Keratinocyte (primary cell): ENCODE measurements around the gene ZBTB17. TPM values are rescaled to one million over a fixed set of nuclear protein-coding genes. Genes with fewer than 3 reads are reported as not detected.
"Not testable (repeated sequence)": the region's sequence is repeated elsewhere in the genome, so short reads cannot be mapped to it uniquely, and the experiment has no call there.

Experiments
- DNase-seq: peaks from one replicate; pipeline ENCODE4 v3.0.0-alpha.2; 2011; ENCODE audit warnings: low read depth, missing footprints, low spot score
- FAIRE-seq: peaks from 2 replicates; lab custom pipeline; 2011; peaks lifted over from hg19 to GRCh38; lab: Jason Lieb, UNC
- H2AFZ ChIP-seq: 2 replicates; pipeline ENCODE4 v1.6.0; 2012; ENCODE audit warnings: low read length, control low read depth, inconsistent platforms; ENCODE audit not compliant: control insufficient read depth
- H3K27ac ChIP-seq: 2 replicates; pipeline ENCODE4 v1.5.1; 2011; ENCODE audit warnings: low read length; ENCODE audit not compliant: control insufficient read depth, insufficient read depth
- H3K27me3 ChIP-seq: 3 replicates; pipeline ENCODE4 v1.6.0; 2011; ENCODE audit warnings: low read length; ENCODE audit not compliant: control insufficient read depth, insufficient read depth; ENCODE audit errors: extremely low read depth
- H3K36me3 ChIP-seq, 2 experiments: 2 replicates in 1 of 2; 3 replicates in 1 of 2; pipeline ENCODE4 v1.5.1; 2011; ENCODE audit warnings: low read length in 2 of 2, mild to moderate bottlenecking in 1 of 2; ENCODE audit not compliant: control insufficient read depth in 2 of 2, insufficient read depth in 2 of 2; ENCODE audit errors: extremely low read depth in 1 of 2
- H3K4me1 ChIP-seq: 3 replicates; pipeline ENCODE4 v1.5.1; 2011; ENCODE audit warnings: low read length; ENCODE audit not compliant: control insufficient read depth, insufficient read depth; ENCODE audit errors: extremely low read depth
- H3K4me2 ChIP-seq: 3 replicates; pipeline ENCODE4 v1.6.0; 2011; ENCODE audit warnings: low read depth, low read length; ENCODE audit not compliant: control insufficient read depth, insufficient read depth; ENCODE audit errors: extremely low read depth
- H3K4me3 ChIP-seq, 3 experiments: fragments of 200-600 bp in 1 of 3; sonication (generic) in 1 of 3; 2 replicates in 2 of 3; 3 replicates in 1 of 3; pipeline ENCODE4 v1.5.1; 2011 to 2016; ENCODE audit warnings: low read length in 3 of 3, mild to moderate bottlenecking in 3 of 3, control low read depth in 2 of 3, inconsistent platforms in 1 of 3, low read depth in 1 of 3, mixed read lengths in 1 of 3, mixed run types in 1 of 3, moderate library complexity in 1 of 3; ENCODE audit not compliant: control insufficient read depth in 2 of 3, insufficient read depth in 2 of 3; ENCODE audit errors: extremely low read depth in 1 of 3
- H3K79me2 ChIP-seq: 2 replicates; pipeline ENCODE4 v1.6.0; 2012; ENCODE audit warnings: low read length; ENCODE audit not compliant: control insufficient read depth, insufficient read depth
- H3K9ac ChIP-seq: 3 replicates; pipeline ENCODE4 v1.6.0; 2011; ENCODE audit warnings: low read length; ENCODE audit not compliant: control insufficient read depth, insufficient read depth; ENCODE audit errors: extremely low read depth
- H3K9me1 ChIP-seq: 3 replicates; pipeline ENCODE4 v1.6.0; 2011; ENCODE audit warnings: low read length; ENCODE audit not compliant: control insufficient read depth, insufficient read depth; ENCODE audit errors: extremely low read depth
- H3K9me3 ChIP-seq: 2 replicates; pipeline ENCODE4 v1.5.1; 2012; ENCODE audit warnings: low read depth, low read length; ENCODE audit not compliant: control insufficient read depth
- H4K20me1 ChIP-seq: 3 replicates; pipeline ENCODE4 v1.6.0; 2011; ENCODE audit warnings: low read length; ENCODE audit not compliant: control insufficient read depth, insufficient read depth; ENCODE audit errors: extremely low read depth
- EZH2 ChIP-seq: IDR thresholded peaks from one replicate; pipeline ENCODE4 v1.6.1; 2012; ENCODE audit warnings: inconsistent platforms, mild to moderate bottlenecking, low read length, moderate library complexity
- dilution Hi-C: fragments of 300-500 bp; cut with MboI; formaldehyde crosslinking; loops from one replicate; pipeline ENCODE4 v1.7.0; 2020; ENCODE audit warnings: low sequenced_read_pairs; ENCODE audit not compliant: extremely low pct_ligation_motif_present
- polyA plus RNA-seq, 5 experiments: library from polyadenylated mRNA; depleted of rRNA in 3 of 5; stranded (reverse) in 3 of 5; stranded (forward) in 1 of 5; unstranded in 1 of 5; fragments of >200 nt; gene quantifications; 1 replicate in 1 of 5; 2 replicates in 3 of 5; 3 replicates in 1 of 5; pipeline versions ENCODE4 v1.2.1 to v1.2.3, GENCODE V29; 2011 to 2012; ENCODE audit warnings: missing spikeins in 2 of 5, low read depth in 1 of 5, low replicate concordance in 1 of 5
- small RNA-seq, 3 experiments: library from RNA; depleted of rRNA; stranded (forward); fragments of <200 nt; gene quantifications; one replicate each; pipeline ENCODE3, GENCODE V24; 2012; ENCODE audit warnings: low read depth in 3 of 3, low replicate concordance in 1 of 3; ENCODE audit not compliant: insufficient read length in 3 of 3
- TF ChIP-seq, protein P1 (sequence below), 3 experiments: IDR thresholded peaks in 1 of 3; conservative IDR thresholded peaks in 1 of 3; optimal IDR thresholded peaks in 1 of 3; 2 replicates in 2 of 3; 3 replicates in 1 of 3; pipeline versions ENCODE3 to v1.5.1; 2011; ENCODE audit warnings: low read length in 3 of 3, mild to moderate bottlenecking in 3 of 3, moderate library complexity in 2 of 3, control low read depth in 1 of 3, inconsistent platforms in 1 of 3; ENCODE audit not compliant: insufficient read depth in 2 of 3; ENCODE audit errors: extremely low read depth in 1 of 3

The ZBTB17 gene
- polyA plus RNA-seq, 1 donor (not counting 4 experiments of a cell fraction or from before 2014, with no cell fraction given) = 18.4 TPM

GRCh38 chr1:15895233-15895632 lies 80.7 kb downstream of the ZBTB17 start:
- H2AFZ ChIP-seq = no peak overlapping the region
- H3K9ac ChIP-seq = no peak overlapping the region
- H3K4me2 ChIP-seq = no peak overlapping the region
- no peak for TF ChIP-seq EZH2
- TF ChIP-seq, protein P1, sequence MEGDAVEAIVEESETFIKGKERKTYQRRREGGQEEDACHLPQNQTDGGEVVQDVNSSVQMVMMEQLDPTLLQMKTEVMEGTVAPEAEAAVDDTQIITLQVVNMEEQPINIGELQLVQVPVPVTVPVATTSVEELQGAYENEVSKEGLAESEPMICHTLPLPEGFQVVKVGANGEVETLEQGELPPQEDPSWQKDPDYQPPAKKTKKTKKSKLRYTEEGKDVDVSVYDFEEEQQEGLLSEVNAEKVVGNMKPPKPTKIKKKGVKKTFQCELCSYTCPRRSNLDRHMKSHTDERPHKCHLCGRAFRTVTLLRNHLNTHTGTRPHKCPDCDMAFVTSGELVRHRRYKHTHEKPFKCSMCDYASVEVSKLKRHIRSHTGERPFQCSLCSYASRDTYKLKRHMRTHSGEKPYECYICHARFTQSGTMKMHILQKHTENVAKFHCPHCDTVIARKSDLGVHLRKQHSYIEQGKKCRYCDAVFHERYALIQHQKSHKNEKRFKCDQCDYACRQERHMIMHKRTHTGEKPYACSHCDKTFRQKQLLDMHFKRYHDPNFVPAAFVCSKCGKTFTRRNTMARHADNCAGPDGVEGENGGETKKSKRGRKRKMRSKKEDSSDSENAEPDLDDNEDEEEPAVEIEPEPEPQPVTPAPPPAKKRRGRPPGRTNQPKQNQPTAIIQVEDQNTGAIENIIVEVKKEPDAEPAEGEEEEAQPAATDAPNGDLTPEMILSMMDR (optimal IDR thresholded peaks at IDR 0.05 in 1 of 3, IDR thresholded peaks at IDR 0.05 in 1 of 3, conservative IDR thresholded peaks at IDR 0.05 in 1 of 3; ENCODE audit: extremely low read depth in 1 of 3, insufficient read depth in 2 of 3, low read length in 3 of 3) = no peak
- FAIRE-seq (no peak), DNase-seq (no peak)
- H3K27ac ChIP-seq = no peak overlapping the region
- H3K36me3 ChIP-seq = peaks cover 3 to 9% of the 10 kb centered on the region in 2 experiments
- H4K20me1 ChIP-seq = peaks cover 6% of the 10 kb centered on the region
- dilution Hi-C loops = no loop called here
- peaks cover 98% of the 10 kb centered on the region for H3K79me2 ChIP-seq
- no peaks in the 10 kb centered on the region for H3K27me3 ChIP-seq
- H3K4me1 ChIP-seq = peaks cover 7% of the 10 kb centered on the region
- no peaks in the 10 kb centered on the region for H3K9me1 ChIP-seq
- H3K4me3 ChIP-seq = no peak overlapping the region
- no peaks in the 10 kb centered on the region for H3K9me3 ChIP-seq

DNA sequence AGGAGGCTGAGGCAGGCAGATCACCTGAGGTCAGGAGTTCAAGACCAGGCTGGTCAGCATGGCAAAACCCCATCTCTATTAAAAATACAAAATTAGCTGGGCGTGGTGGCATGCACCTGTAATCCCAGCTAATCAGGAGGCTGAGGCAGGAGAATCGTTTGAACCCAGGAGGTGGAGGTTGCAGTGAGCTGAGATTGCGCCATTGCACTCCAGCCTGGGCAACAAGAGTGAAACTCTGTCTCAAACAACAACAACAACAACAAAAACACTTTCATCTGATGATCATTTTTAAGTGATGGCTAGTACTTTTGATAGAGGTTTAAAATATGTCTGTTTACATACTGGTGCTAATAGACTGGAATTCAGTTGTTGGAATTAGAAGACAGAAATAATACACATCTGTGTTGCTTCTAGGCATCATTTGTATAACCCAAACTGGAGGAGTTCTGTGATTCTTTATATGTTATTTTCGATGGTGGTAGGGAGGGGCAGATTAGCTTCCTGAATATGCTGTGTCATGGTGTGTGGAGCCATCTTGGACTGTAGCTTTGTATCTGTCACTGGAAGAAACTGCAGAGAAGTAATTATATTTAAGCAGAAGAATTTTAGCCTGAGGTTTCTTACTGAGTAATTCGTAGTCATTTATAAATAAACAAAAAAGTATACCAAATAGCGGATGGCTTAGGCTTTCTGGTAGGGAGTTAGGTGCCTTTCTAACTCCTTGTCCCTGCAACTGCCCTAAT lies 82.9 kb downstream of the ZBTB17 start:
- H3K9ac ChIP-seq, FAIRE-seq, H3K4me1 ChIP-seq, H3K27me3 ChIP-seq, H3K4me2 ChIP-seq, H2AFZ ChIP-seq, H3K36me3 ChIP-seq, H3K9me1 ChIP-seq, dilution Hi-C loops, H3K4me3 ChIP-seq, DNase-seq, H3K9me3 ChIP-seq, H4K20me1 ChIP-seq: not testable (repeated sequence)
- H3K79me2 ChIP-seq = peaks cover 98% of the 10 kb centered on the region
- H3K27ac ChIP-seq = peak overlapping the region; percentile 44

Small RNA genes lying within 50 kb of the gene (small RNA-seq; reads per million reads assigned to genes)
- gene AL034555.1 = 0 reads per million in 3 experiments
- 0 reads per million in 3 experiments for gene AL355994.1
- 0 reads per million in 3 experiments for gene AL355994.5

Other genes starting within 250 kb of the ZBTB17 start
- 0.28 to 0.80 TPM (median 0.46 TPM) in 3 replicates for gene SLC25A34, start 239.8 kb downstream of the ZBTB17 start, polyA plus RNA-seq
- gene TMEM82, start 233.6 kb downstream of the ZBTB17 start, polyA plus RNA-seq = not detected in 3 replicates
- gene FBLIM1, start 217.3 kb downstream of the ZBTB17 start, polyA plus RNA-seq = 144 to 223 TPM (median 185 TPM) in 3 replicates
- 2.6 to 14.0 TPM (median 4.6 TPM) in 3 replicates for gene UQCRHL, start 168.5 kb downstream of the ZBTB17 start, polyA plus RNA-seq
- gene SPEN, start 128.4 kb downstream of the ZBTB17 start, polyA plus RNA-seq = 4.9 to 9.1 TPM (median 8.9 TPM) in 3 replicates
- not detected in 3 replicates for gene SRARP, start 28.1 kb upstream of the ZBTB17 start, polyA plus RNA-seq
- 0.03 to 0.05 TPM in 2 of 3 replicates, not detected in the other for gene HSPB7, start 41.9 kb upstream of the ZBTB17 start, polyA plus RNA-seq
- gene CLCNKA, start 45.9 kb upstream of the ZBTB17 start, polyA plus RNA-seq = not detected in 3 replicates
- gene CLCNKB, start 67.7 kb upstream of the ZBTB17 start, polyA plus RNA-seq = 0.10 TPM in 1 of 3 replicates, not detected in the others
- gene FAM131C, start 97.5 kb upstream of the ZBTB17 start, polyA plus RNA-seq = 0.31 to 0.64 TPM (median 0.56 TPM) in 3 replicates
- 55.6 to 70.9 TPM (median 60.3 TPM) in 3 replicates for gene EPHA2, start 180.0 kb upstream of the ZBTB17 start, polyA plus RNA-seq
- gene ARHGEF19, start 236.6 kb upstream of the ZBTB17 start, polyA plus RNA-seq = 5.0 to 7.1 TPM (median 5.1 TPM) in 3 replicates